Gastrocnemius medialis (tissue), 4 donors: ENCODE measurements around the gene HECTD2.

ENCODE experiments used
- CTCF ChIP-seq, 5 experiments: fragments of 450-650 bp in 3 of 5; fragments of 200-600 bp in 2 of 5; sonication (generic) in 2 of 5; IDR thresholded peaks in 4 of 5; conservative IDR thresholded peaks in 1 of 5; 1 replicate in 4 of 5; 2 replicates in 1 of 5; pipeline ENCODE4 v1.5.1; 2016 to 2019; ENCODE audit warnings: antibody characterized with exemption in 5 of 5, mild to moderate bottlenecking in 3 of 5, moderate library complexity in 3 of 5
- POLR2A ChIP-seq, 2 donors: fragments of 450-650 bp; IDR thresholded peaks; one replicate each; pipeline ENCODE4 v1.6.1; 2017; ENCODE audit warnings: antibody characterized with exemption in 2 of 2, mild to moderate bottlenecking in 2 of 2, moderate library complexity in 2 of 2

GRCh38 chr10:91462423-91462822 lies 52.3 kb downstream of the HECTD2 start:
- no peak for TF ChIP-seq CTCF (IDR thresholded peaks at IDR 0.05 in 4 of 5, conservative IDR thresholded peaks at IDR 0.05 in 1 of 5)
- TF ChIP-seq POLR2A (IDR thresholded peaks at IDR 0.05) = no peak
